DOHH2 (cell line): ENCODE data around the gene OSBPL9.

ENCODE experiments used
- H3F3A ChIP-seq: fragments of 200-600 bp; sonication (generic), shearing (Covaris generic); 2 replicates; pipeline ENCODE4 v1.6.0; 2016; ENCODE audit warnings: antibody characterized with exemption, mild to moderate bottlenecking; ENCODE audit not compliant: control insufficient read depth, insufficient read depth
- H3K27ac ChIP-seq: fragments of 200-600 bp; sonication (generic); 2 replicates; pipeline ENCODE4 v1.5.1; 2014; ENCODE audit warnings: low read depth, mild to moderate bottlenecking, low read length, moderate library complexity
- H3K27me3 ChIP-seq: fragments of 200-600 bp; sonication (generic); 2 replicates; pipeline ENCODE4 v1.6.1; 2014; ENCODE audit warnings: mild to moderate bottlenecking, low read length, mixed read lengths; ENCODE audit not compliant: control insufficient read depth
- H3K36me3 ChIP-seq: fragments of 200-600 bp; sonication (generic); 2 replicates; pipeline ENCODE4 v1.6.1; 2014; ENCODE audit warnings: mild to moderate bottlenecking, low read length, moderate library complexity, mixed read lengths; ENCODE audit not compliant: control insufficient read depth
- H3K4me1 ChIP-seq: fragments of 200-600 bp; sonication (generic); 2 replicates; pipeline ENCODE4 v1.6.1; 2014; ENCODE audit warnings: mild to moderate bottlenecking, low read length, mixed read lengths; ENCODE audit not compliant: control insufficient read depth
- H3K4me2 ChIP-seq: fragments of 200-600 bp; sonication (generic); 2 replicates; pipeline ENCODE4 v1.6.0; 2014; ENCODE audit warnings: mild to moderate bottlenecking, low read length, moderate library complexity
- H3K4me3 ChIP-seq: fragments of 200-600 bp; sonication (generic); 2 replicates; pipeline ENCODE4 v1.5.1; 2014; ENCODE audit warnings: mild to moderate bottlenecking, low read length, mixed read lengths
- H3K79me2 ChIP-seq: fragments of 200-600 bp; sonication (generic); 2 replicates; pipeline ENCODE4 v1.6.1; 2014; ENCODE audit warnings: mild to moderate bottlenecking, low read length, mixed read lengths; ENCODE audit not compliant: control insufficient read depth
- H3K9me2 ChIP-seq: fragments of 200-600 bp; sonication (generic); replicated peaks from 2 replicates; pipeline ENCODE4 v1.6.1; 2014; ENCODE audit warnings: mild to moderate bottlenecking, low read length, mixed read lengths; ENCODE audit not compliant: control insufficient read depth
- H3K9me3 ChIP-seq: fragments of 200-600 bp; sonication (generic); 2 replicates; pipeline ENCODE4 v1.6.1; 2014; ENCODE audit warnings: antibody characterized with exemption, low read length, mixed read lengths; ENCODE audit not compliant: control insufficient read depth, insufficient read depth
- H4K20me1 ChIP-seq: fragments of 200-600 bp; sonication (generic); 2 replicates; pipeline ENCODE4 v1.6.0; 2014; ENCODE audit warnings: low read depth, mild to moderate bottlenecking, antibody characterized with exemption, low read length, moderate library complexity; ENCODE audit not compliant: control insufficient read depth, insufficient read depth
- CTCF ChIP-seq: fragments of 200-600 bp; sonication (generic); IDR thresholded peaks from one replicate; pipeline ENCODE4 v1.5.1; 2014; ENCODE audit warnings: antibody characterized with exemption, mild to moderate bottlenecking, low read depth, low read length; ENCODE audit not compliant: poor library complexity, severe bottlenecking
- EZH2phosphoT487 ChIP-seq: fragments of 200-600 bp; sonication (generic); IDR thresholded peaks from 2 replicates; pipeline ENCODE4 v1.6.1; 2017; ENCODE audit warnings: borderline replicate concordance, mild to moderate bottlenecking, antibody characterized with exemption, low read length, moderate library complexity, mixed read lengths

Gene OSBPL9

GRCh38 chr1:51576923-51577322 lies 40.0 kb upstream of the OSBPL9 start:
- Histone ChIP-seq H3F3A (0 out of 2 replicates have a peak, but pooled peaks cover 5% of the 10 kb centered on the region), H3K27ac (no peak overlapping the region), H3K79me2 (no peaks in the 10 kb centered on the region), H3K4me1 (peaks cover 33% of the 10 kb centered on the region), H3K36me3 (no peaks in the 10 kb centered on the region), H3K4me3 (no peak overlapping the region), H3K9me3 (no peaks in the 10 kb centered on the region), H3K27me3 (no peaks in the 10 kb centered on the region), H3K9me2 (no peaks in the 10 kb centered on the region), H3K4me2 (no peak overlapping the region), H4K20me1 (no peaks in the 10 kb centered on the region)
- TF ChIP-seq EZH2phosphoT487, result no peak
- TF ChIP-seq CTCF, result no peak

GRCh38 chr1:51578383-51579109 lies 38.3 kb upstream of the OSBPL9 start:
- Histone ChIP-seq H3K4me1 (peaks cover 33% of the 10 kb centered on the region), H3K4me2 (peak overlapping the region; percentile 33), H3K27me3 (no peaks in the 10 kb centered on the region), H3K4me3 (no peak overlapping the region), H4K20me1 (no peaks in the 10 kb centered on the region), H3F3A (0 out of 2 replicates have a peak, but pooled peaks cover 5% of the 10 kb centered on the region), H3K9me2 (no peaks in the 10 kb centered on the region), H3K79me2 (no peaks in the 10 kb centered on the region), H3K27ac (no peak overlapping the region), H3K9me3 (no peaks in the 10 kb centered on the region), H3K36me3 (no peaks in the 10 kb centered on the region)
- TF ChIP-seq EZH2phosphoT487 (no peak), CTCF (no peak)

GRCh38 chr1:51581238-51581637 lies 35.7 kb upstream of the OSBPL9 start:
- no peaks in the 10 kb centered on the region for H3K36me3 ChIP-seq
- 0 out of 2 replicates have a peak, but pooled peaks cover 3% of the 10 kb centered on the region for H3F3A ChIP-seq
- H3K4me2 ChIP-seq, result no peak overlapping the region
- no peaks in the 10 kb centered on the region for H3K79me2 ChIP-seq
- no peak overlapping the region for H3K4me3 ChIP-seq
- H4K20me1 ChIP-seq, result no peaks in the 10 kb centered on the region
- no peaks in the 10 kb centered on the region for H3K9me3 ChIP-seq
- TF ChIP-seq EZH2phosphoT487 (no peak), CTCF (no peak)
- peaks cover 18% of the 10 kb centered on the region for H3K4me1 ChIP-seq
- no peaks in the 10 kb centered on the region for H3K9me2 ChIP-seq
- H3K27ac ChIP-seq, result no peak overlapping the region
- H3K27me3 ChIP-seq, result no peaks in the 10 kb centered on the region
